Lower leg skin (tissue), 3 donors: ENCODE results near the gene KIF17.

ENCODE experiments used
- CTCF ChIP-seq, 3 donors: fragments of 450-650 bp; IDR thresholded peaks; one replicate each; pipeline ENCODE4 v1.5.1; 2016; ENCODE audit warnings: antibody characterized with exemption in 3 of 3, mild to moderate bottlenecking in 3 of 3, moderate library complexity in 2 of 3
- POLR2A ChIP-seq, 2 donors: fragments of 450-650 bp; IDR thresholded peaks; one replicate each; pipeline ENCODE4 v1.6.1; 2016 to 2017; ENCODE audit warnings: antibody characterized with exemption in 2 of 2, mild to moderate bottlenecking in 1 of 2, moderate library complexity in 1 of 2

GRCh38 chr1:20648438-20648837 is 69.4 kb downstream of the KIF17 start:
- TF ChIP-seq CTCF (IDR thresholded peaks at IDR 0.05) (no peak), POLR2A (IDR thresholded peaks at IDR 0.05) (no peak)
